Ramos (cell line): Measurements from ENCODE around the gene ENAH.
"Not testable (repeated sequence)": the region's sequence is repeated elsewhere in the genome, so short reads cannot be mapped to it uniquely, and the experiment has no call there.

Source experiments
- in situ Hi-C: fragments of 300-500 bp; cut with MboI; formaldehyde crosslinking; loops from one replicate; pipeline ENCODE4 v1.14.3; 2022; ENCODE audit warnings: low sequenced_read_pairs; ENCODE audit not compliant: unreplicated experiment

The ENAH gene

DNA sequence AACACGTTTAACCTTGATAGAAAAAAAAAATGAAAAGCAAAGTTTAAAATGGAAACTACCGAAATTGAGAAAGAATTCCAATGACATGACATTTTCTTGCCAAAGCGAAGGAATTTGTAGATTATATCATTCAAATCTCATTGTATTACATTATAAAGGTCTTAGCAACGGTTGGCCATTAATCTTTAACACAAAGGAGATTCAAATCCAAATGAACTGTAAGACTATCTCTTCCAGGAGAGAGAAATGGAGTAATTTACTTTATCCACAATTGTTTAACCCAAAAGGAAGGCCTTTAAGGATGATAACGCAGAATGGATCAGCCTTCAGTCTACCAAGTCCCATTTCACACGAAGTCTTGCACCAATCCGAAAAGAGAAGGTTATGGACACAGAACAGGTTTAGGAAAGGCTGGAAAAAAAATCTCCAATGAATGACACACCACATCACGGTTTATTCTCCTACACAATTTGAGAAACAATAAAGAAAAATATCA, 1.5 kb downstream of the ENAH start:
- in situ Hi-C loops, result no loop called here

DNA sequence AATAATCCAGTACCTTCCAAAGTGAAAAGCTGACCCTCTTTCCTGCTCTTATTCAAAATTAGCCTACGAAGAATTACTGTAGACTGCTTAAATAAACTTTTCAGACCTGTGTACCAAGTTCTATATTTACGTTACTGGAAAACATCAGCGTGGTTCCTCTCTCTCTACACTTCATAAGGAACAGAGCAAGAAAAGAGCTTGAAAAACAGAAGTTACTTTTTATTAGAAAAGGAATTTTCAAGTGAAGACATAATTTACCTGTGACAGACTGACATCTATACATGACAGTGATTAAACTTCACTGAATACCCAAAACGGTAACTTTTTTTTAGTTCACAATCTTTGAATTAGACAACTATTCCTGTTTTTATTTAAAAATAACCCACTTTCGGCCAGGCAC, 2.7 kb downstream of the ENAH start:
- in situ Hi-C loops, result no loop called here

DNA sequence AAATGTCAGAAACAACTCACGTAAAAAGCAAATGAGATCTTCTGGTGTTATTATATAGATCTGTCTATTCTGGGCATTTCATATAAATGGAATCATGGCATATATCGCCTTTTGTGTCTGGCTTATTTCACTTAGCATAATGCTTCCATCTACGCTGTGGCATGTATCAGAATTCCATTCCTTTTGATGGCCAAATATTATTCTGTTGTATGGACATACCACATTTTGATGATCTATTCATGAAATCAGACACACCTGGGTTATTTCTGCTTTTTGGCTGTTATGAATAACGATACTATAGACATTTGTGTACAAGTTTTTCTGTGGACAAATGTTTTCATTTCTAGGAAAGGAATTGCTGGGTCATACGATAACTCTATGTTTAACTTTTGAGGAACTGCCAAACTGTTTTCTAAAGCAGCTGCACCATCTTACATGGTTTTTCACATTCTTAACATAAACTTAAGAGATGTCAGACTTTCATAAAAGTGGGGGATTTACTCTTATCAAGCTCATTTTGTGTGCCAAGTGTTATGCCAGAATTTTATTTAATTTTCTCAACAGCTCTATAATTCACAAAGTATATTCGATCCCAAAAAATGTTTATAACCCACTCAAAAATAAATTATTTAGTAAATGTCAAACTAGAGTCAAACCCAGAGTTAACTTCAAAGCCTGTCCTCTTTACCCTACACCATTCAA, 7.6 kb downstream of the ENAH start:
- in situ Hi-C loops, result no loop called here

DNA sequence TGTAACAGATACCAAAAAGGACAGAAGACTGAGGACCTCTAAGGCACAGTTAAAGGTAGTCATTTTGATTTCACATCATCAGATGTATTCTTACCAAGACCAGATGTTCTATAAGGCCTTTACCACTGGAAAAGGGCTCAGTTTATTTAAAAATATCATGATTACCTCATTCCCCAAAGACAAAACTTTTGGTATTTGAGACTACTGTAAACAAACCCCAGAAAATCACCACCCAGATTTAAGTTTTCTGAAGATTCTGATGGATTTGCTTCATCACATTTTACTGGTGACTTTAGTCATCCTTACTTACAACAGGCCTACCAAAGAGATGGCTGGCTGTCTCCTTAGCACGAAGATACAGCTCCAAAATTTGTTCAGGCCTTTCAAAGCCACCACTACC, 8.3 kb downstream of the ENAH start:
- in situ Hi-C loops, result no loop called here

DNA sequence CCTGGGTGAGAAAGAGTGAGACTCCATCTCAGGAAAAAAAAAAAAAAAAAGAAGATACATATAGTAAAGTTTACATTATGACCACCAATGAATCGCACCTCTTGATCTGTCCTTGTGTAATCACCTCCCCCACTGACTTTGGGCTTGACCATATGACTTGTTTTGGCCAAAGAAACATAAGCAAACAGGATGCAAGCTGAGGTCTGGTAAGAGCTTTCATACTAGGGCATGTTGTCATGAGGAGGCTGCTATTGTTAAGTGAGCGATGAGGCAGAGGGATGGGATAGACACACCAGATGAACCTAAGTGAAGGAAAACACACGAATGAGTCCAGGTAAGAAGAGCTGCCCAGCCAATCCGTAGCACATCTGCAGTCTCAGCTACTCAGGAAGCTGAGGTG, 10.7 kb downstream of the ENAH start:
- in situ Hi-C loops, result no loop called here

DNA sequence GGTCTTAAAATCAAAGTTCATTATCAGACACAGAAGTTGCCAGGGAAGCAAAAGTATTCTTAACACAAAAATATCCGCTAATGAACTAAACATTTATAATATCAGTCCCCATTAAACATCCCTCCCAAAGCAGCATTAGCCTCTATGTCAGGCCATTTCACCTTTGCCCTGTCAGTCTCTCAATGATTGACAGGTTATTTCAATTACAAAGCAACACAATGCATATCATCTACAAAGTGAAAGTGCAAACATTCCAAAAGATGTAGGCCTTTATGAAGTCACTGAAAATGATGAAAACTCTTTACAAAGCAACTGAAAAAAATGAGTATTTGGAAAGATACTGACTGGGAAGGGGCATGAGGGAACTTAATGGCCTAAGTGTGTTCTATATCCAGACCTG, 14.1 kb downstream of the ENAH start:
- in situ Hi-C loops, result no loop called here

DNA sequence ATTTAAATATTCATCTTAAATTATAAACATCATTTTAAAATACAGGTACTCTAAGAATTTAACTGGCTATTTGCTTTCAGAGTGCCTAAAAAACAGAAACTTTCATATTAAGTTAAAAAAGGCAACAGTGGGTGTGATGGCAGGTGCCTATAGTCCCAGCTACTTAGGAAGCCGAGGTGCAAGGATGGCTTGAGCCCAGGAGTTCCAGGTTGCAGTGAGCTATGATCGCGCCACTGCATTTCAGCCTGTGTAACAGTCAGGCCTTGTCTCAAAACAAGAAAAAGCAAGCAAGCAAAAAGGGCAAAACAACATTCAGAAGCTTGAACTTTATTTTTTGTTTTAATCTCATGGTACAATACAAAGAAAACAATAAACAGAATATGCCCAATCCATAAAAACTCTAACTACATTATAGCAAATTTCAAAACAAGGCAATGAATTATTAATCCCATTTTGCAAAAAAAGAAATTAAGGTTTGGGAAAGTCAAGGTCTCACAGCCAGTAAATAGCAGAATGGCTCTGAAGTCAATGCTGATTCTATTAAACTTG, 15.2 kb downstream of the ENAH start:
- in situ Hi-C loops, result no loop called here

DNA sequence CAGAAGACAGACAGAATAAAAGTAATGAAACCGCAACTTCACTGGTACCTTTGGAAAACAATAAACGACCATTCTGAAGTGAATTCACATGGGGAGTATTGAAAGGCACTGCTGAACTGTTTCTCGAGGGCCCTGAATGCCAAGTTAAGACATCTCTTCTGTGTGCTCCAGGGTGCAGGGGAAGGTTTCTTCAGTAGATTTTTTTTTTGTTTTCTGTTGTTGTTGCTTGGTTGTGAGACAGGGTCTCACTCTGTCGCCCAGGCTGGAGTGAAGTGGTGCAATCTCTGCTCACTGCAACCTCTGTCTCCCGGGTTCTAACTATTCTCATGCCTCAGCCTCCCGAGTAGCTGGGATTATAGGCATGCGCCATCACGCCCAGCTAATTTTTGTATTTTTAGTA, 15.9 kb downstream of the ENAH start:
- in situ Hi-C loops, result not testable (repeated sequence)

DNA sequence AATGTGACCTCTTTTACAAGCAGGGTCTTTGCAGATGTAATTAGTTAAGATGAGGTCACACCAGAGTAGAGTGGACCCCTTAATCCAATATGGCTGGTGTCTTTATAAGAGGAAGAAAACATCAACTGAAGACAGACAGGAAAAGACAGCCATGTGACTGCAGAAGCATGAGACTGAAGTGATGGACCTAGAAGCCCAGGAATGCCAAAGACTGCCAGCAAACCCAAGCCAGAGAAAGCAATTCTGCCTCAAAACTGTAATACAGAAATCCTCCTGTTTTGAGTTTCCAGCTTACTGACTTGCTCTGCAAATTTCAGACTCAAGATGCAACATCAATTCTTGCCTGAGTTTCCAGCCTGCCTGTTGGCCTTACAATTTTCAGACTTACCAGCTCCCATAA, 17.3 kb downstream of the ENAH start:
- in situ Hi-C loops, result no loop called here

DNA sequence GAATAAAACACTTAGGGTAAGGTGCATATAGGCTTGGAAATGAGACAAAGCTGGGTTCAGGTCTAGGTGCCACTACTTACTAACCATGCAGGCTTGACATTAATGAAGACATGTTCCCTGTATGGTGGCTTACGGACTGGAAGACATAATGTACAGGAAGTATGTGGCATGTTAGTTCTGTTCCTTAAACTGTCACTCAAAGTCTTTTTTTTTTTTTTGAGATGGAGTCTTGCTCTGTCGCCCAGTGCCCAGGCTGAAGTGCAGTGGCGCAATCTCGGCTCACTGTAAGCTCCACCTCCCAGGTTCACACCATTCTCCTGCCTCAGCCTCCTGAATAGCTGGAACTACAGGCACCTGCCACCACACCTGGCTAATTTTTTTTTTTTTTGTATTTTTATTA, 20.1 kb downstream of the ENAH start:
- in situ Hi-C loops, result not testable (repeated sequence)

DNA sequence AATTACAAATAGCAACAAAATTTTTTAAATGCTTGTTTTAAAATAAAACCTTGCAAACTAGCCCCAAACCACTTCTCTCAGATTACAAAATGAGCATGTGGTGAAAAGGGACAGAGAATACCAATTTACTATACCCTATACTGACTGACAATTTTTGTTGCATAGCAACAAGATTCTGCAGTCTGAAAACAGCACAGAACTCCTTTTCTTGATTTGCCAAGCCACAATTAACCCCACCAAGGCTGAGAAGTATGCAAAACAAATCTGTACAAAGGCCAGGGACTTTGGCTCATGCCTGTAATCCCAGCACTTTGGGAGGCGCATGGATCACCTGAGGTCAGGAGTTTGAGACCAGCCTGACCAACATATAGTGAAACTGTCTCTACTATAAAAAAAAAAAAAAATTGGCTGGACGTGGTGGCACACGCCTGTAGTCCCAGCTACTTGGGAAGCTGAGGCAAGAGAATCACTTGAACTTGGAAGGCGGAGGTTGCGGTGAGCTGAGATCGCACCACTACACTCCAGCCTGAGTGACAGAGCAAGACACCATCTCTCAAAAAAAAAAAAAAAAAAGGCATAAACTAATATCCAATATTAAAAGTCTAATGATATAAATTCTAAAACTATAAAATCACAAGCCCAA, 21.8 kb downstream of the ENAH start:
- in situ Hi-C loops, result no loop called here

DNA sequence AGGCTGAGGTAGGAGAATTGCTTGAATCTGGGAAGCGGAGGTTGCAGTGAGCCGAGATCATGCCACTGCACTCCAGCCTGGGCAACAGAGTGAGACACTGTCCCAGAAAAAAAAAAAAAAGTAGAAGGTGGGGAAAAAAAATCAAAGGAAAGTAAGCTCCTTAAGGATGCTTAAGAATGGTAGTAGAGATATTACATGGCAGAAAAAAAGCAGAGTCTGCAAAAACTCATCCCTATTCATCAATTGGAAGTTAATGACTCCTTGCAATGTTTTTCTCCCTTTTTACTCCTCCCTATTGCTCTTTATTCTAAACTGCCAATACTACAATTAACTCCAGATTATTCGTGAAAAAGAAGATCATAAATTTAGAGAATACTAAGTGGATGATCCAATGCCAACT, 23.4 kb downstream of the ENAH start:
- in situ Hi-C loops, result no loop called here

DNA sequence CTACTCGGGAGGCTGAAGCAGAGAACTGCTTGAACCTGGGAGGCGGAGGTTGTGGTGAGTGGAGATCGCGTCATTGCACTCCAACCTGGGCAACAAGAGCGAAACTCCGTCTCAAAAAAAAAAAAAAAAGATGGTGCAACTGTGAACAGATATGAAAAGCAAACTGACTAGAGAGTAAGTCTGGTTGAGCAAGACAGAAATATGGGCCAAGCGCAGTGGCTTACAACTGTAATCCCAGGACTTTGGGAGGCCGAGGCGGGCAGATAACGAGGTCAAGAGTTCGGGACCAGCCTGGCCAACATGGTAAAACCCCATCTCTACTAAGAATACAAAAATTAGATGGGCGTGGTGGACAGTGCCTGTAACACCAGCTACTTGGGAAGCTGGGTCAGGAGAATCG, 24.1 kb downstream of the ENAH start:
- in situ Hi-C loops, result not testable (repeated sequence)

DNA sequence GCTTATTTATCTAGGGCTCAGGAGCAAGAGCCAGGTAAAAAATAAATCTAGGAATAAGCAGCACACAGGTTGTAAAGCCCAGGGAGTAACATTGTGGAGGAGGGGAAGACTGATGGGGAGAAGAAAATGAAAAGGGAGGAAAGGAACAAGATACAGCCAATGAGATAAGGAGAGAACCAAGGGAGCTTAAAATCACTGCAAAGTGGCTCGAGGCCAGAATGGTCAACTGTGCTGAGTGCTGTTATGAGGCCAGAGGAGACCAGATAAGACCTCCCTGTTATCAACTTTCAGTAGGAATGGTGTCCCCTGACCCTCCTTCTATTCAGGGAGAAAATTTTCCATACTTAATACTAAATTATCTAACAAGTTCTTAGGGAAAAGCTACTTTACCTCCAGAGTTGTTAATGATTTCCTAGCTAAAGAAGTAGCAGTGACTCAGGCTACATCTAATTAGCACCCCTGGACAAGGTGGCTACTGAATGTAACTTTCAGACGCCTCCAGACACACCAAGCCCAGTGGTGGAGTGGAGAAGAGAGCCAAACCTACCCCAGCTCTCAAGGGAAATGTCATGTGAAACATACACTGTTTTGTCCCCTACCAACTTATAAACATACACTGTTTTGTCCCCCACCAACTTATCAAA, 25.5 kb downstream of the ENAH start:
- in situ Hi-C loops, result no loop called here

DNA sequence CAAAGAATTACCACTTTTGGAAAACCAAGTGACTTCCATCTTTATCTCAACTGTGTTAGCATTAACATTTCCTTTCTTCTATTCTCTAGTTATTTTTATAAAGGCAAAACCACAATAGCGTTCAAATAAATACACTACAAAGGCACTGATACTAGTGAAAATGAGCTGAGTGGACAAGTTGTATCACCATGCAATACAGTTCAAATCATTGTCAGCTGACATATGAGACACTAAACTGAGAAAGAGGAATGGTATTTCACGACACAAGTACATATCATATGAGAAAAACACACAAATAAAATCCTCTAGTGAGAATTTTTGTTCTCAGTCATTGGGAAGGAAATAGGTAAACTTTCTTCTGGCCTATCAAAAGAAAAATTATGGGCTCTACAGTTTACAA, 26.2 kb downstream of the ENAH start:
- in situ Hi-C loops, result no loop called here

DNA sequence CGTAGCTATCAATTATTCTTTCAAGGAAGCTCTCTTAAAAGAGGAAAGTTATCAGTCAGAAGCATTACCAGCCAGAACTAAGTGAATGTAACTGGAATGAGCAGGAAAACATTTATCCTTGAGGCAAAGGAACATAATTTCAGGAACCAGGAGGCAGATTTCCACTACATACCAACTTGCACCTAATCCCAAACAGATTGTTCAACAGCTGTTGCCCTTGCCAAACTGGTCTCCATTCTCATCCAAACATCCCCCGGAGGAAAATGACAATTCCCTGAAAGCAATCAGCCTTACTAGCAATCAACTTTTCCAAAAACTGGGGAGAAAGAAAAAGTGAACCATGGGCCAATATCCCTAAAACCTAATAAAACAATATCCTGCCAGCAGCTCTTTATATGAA, 35.0 kb downstream of the ENAH start:
- in situ Hi-C loops, result no loop called here

DNA sequence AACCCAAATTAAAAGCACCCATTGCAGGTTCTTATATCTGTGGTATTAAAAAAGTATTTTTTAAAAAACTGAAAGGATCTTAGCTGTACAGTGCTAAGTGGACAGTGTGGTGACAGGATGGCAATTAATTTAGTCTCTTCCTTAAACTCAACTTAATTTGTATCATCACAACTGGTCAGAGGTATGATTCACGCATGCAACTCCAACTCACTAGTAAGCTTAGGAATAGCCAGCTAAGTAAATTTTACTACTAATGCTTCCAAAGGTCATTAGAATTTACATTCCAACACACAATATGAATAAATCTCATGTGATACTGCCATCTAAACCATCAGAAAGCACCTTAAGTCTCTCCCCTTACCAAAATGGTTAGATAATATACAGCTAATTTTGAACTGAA, 35.4 kb downstream of the ENAH start:
- in situ Hi-C loops, result no loop called here

DNA sequence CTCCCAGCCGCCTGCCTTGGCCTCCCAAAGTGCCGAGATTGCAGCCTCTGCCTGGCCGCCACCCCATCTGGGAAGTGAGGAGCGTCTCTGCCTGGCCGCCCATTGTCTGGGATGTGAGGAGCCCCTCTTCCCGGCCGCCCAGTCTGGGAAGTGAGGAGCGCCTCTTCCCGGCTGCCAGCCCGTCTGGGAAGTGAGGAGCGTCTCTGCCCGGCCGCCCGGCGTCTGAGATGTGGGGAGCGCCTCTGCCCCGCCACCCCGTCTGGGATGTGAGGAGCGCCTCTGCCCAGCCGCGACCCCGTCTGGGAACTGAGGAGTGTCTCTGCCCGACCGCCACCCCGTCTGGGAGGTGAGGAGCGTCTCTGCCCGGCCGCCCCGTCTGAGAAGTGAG, 37.5 kb downstream of the ENAH start:
- in situ Hi-C loops, result not testable (repeated sequence)

DNA sequence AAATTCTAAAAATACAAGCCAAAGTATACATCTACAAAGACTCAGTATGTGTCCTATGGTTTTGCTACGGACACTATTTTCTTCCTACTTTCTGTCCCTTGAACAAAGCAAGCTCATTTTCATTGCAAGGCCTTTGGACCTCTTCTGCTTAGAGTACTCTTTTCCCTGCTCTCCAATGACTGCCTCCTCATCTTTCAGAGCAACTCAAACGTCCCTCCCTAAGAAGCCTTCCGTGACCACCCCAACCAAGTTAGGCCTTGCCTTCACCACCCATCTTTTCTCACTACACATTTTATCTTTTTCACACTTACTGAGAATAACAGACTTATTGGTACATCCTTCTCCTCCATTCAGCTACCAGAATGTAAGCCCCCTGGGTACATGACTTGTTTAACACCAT, 39.9 kb downstream of the ENAH start:
- in situ Hi-C loops, result no loop called here

DNA sequence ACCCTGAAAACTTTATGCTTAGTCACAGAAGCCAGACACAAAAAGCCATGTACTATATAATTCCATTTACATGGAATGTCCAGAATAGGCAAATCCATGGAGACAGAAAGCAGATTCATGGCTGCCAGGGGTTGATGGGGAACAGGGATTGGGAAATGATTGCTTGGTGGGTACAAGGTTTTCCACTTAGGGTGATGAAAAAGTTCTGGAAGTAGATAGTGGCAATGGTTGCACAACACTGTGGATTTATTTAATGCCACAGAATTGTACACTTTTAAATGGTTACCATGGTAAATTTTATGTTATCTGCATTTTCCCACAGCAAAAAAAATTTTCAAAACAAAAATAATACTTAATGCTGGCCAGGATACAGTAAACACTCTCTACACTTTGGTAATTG, 40.6 kb downstream of the ENAH start:
- in situ Hi-C loops, result no loop called here

DNA sequence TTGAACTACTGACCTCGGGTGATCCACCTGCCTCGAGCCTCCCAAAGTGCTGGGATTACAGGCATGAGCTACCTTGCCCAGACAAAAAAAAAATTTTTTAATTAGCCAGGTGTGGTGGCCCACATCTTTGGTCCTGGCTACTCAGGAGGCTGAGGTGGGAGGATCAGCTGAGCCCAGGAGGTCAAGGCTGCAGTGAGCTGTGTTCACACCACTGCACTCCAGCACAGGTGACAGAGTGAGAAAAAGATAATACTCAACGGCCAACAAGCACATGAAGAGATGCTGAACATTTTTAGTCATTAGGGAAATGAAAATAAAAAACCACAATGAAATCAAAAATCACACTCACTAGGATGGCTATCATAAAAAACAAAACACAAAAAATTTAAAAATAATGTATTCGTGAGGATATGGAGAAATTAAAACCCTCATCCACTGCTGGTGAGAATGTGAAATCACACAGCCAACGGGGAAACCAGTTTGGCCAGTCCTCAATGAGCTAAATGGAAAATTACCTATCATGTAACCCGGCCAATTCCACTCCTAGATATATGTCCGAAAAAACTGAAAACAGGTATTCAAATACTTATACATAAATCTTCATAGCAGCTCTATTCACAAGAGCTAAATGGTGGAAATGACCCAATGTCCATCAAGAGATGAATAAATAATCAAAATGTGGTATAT, 41.2 kb downstream of the ENAH start:
- in situ Hi-C loops, result no loop called here
